Measurements from ENCODE around the gene ATP6V0A1. TPM values are rescaled to one million over a fixed set of nuclear protein-coding genes. Genes with fewer than 3 reads are reported as not detected.

Gene ATP6V0A1
- total RNA-seq (2022): 82.8 and 103 TPM in 2 replicates
- percentile 82 among the genes with signal in this experiment for Bru-seq, nascent RNA
- BruChase-seq, experiment 1, labeled RNA remaining after a 2-hour chase: percentile 88 among the genes with signal in this experiment
- percentile 86 among the genes with signal in this experiment for BruChase-seq, experiment 2, labeled RNA remaining after a 6-hour chase
- long read RNA-seq, full-length matches to known transcripts: 57 of 89 reads
- long read RNA-seq, partial matches to known transcripts: 10 of 89 reads
- long read RNA-seq, other reads (novel, unspliced or antisense): 22 of 89 reads

GRCh38 chr17:42458497-42459255 is at the start of gene ATP6V0A1:
ATP6V0A1 (plus strand) TSS chr17:42458878; CDS start chr17:42460895, 2,017 bp downstream.
- Histone ChIP-seq H3K27me3 (replicated peaks; ENCODE audit: control insufficient read depth, insufficient read depth, low read length) (no peaks in the 10 kb centered on the region), H3K4me1 (peaks cover 28% of the 10 kb centered on the region), H3K36me3 (ENCODE audit: control insufficient read depth, insufficient read depth, low read length) (0 out of 2 replicates have a peak, but pooled peaks cover 1% of the 10 kb centered on the region), H3K4me3 (ENCODE audit: low read depth, low read length) (peak within 1 kb of the TSS; percentile 82), H3K9me3 (no peaks in the 10 kb centered on the region)
- Mint-ChIP-seq H3K4me3 (ENCODE audit: unreplicated experiment) (peak within 1 kb of the TSS; percentile 100), H3K27me3 (ENCODE audit: insufficient read depth, unreplicated experiment) (no peaks in the 10 kb centered on the region), H3K4me1 (ENCODE audit: low read depth, unreplicated experiment) (peaks cover 30% of the 10 kb centered on the region), H3K27ac (ENCODE audit: unreplicated experiment) (peak within 1 kb of the TSS; percentile 98), H3K9me3 (ENCODE audit: unreplicated experiment) (no peaks in the 10 kb centered on the region), H3K36me3 (ENCODE audit: insufficient read depth, unreplicated experiment) (peaks cover 47% of the 10 kb centered on the region)
- TF ChIP-seq CTCF (IDR thresholded peaks at IDR 0.05; ENCODE audit: insufficient read depth in 1 of 2, low read depth in 1 of 2, low read length in 1 of 2, severe bottlenecking in 1 of 2, unreplicated experiment in 1 of 2): no peak
- peak; percentile 96 to 97 for DNase-seq
- intact Hi-C loops (cut with micrococcal nuclease; ENCODE audit: unreplicated experiment): loop anchor here (1.0 to 2.0 kb wide), 3 partner anchors 9 to 72 kb away; partner anchors contain the start of gene CAVIN1
- ChIA-PET POLR2A (interaction anchor here (1.1 kb wide), 1 partner anchor 36 kb away, joined by 4 read pairs; the partner anchor contains the start of gene CAVIN1), CTCF (interaction anchor here (1.2 to 1.5 kb wide), 2 partner anchors 20 to 30 kb away, joined by 3 to 5 read pairs; no protein-coding TSS in a partner anchor)
- no TSS peak for BruUV-seq (replicated peaks)

- ChIA-PET CTCF (interaction anchor here (0.6 kb wide), 1 partner anchor 108 kb away, joined by 5 read pairs; no protein-coding TSS in a partner anchor), POLR2A (no interaction called here)
- Mint-ChIP-seq H3K9me3 (ENCODE audit: unreplicated experiment) (no peaks in the 10 kb centered on the region), H3K27ac (ENCODE audit: unreplicated experiment) (peak overlapping the region; percentile 27), H3K4me1 (ENCODE audit: low read depth, unreplicated experiment) (peaks cover 22% of the 10 kb centered on the region), H3K36me3 (ENCODE audit: insufficient read depth, unreplicated experiment) (peaks cover 56% of the 10 kb centered on the region), H3K27me3 (ENCODE audit: insufficient read depth, unreplicated experiment) (no peaks in the 10 kb centered on the region), H3K4me3 (ENCODE audit: unreplicated experiment) (no peak overlapping the region)
- DNase-seq: no peak
- no peaks in the 10 kb centered on the region for H3K9me3 ChIP-seq
- H3K27me3 ChIP-seq (replicated peaks; ENCODE audit: control insufficient read depth, insufficient read depth, low read length): no peaks in the 10 kb centered on the region
- intact Hi-C loops (cut with micrococcal nuclease; ENCODE audit: unreplicated experiment): no loop called here
- no peak for TF ChIP-seq CTCF (IDR thresholded peaks at IDR 0.05; ENCODE audit: insufficient read depth in 1 of 2, low read depth in 1 of 2, low read length in 1 of 2, severe bottlenecking in 1 of 2, unreplicated experiment in 1 of 2)
- H3K4me3 ChIP-seq (ENCODE audit: low read depth, low read length): no peak overlapping the region
- H3K4me1 ChIP-seq: no peaks in the 10 kb centered on the region
- H3K36me3 ChIP-seq (ENCODE audit: control insufficient read depth, insufficient read depth, low read length): 0 out of 2 replicates have a peak, but pooled peaks cover 1% of the 10 kb centered on the region
- BruUV-seq (replicated peaks): no TSS peak
These were observed 49.0 kb upstream of the ATP6V0A1 start for GRCh38 chr17:42409523-42410318.

- Histone ChIP-seq H3K27me3 (replicated peaks; ENCODE audit: control insufficient read depth, insufficient read depth, low read length) (no peaks in the 10 kb centered on the region), H3K9me3 (no peaks in the 10 kb centered on the region), H3K4me1 (no peaks in the 10 kb centered on the region), H3K4me3 (ENCODE audit: low read depth, low read length) (no peak overlapping the region), H3K36me3 (ENCODE audit: control insufficient read depth, insufficient read depth, low read length) (0 out of 2 replicates have a peak, but pooled peaks cover 1% of the 10 kb centered on the region)
- no peak for TF ChIP-seq CTCF (IDR thresholded peaks at IDR 0.05; ENCODE audit: insufficient read depth in 1 of 2, low read depth in 1 of 2, low read length in 1 of 2, severe bottlenecking in 1 of 2, unreplicated experiment in 1 of 2)
- no peak for DNase-seq
- H3K9me3 Mint-ChIP-seq (ENCODE audit: unreplicated experiment): no peaks in the 10 kb centered on the region
- H3K4me1 Mint-ChIP-seq (ENCODE audit: low read depth, unreplicated experiment): peaks cover 22% of the 10 kb centered on the region
- peaks cover 50% of the 10 kb centered on the region for H3K36me3 Mint-ChIP-seq (ENCODE audit: insufficient read depth, unreplicated experiment)
- H3K27ac Mint-ChIP-seq (ENCODE audit: unreplicated experiment): peak overlapping the region; percentile 27
- no TSS peak for BruUV-seq (replicated peaks)
- intact Hi-C loops (cut with micrococcal nuclease; ENCODE audit: unreplicated experiment): no loop called here
- ChIA-PET CTCF (interaction anchor here (0.6 kb wide), 1 partner anchor 107 kb away, joined by 5 read pairs; no protein-coding TSS in a partner anchor), POLR2A (no interaction called here)
- H3K4me3 Mint-ChIP-seq (ENCODE audit: unreplicated experiment): no peak overlapping the region
- H3K27me3 Mint-ChIP-seq (ENCODE audit: insufficient read depth, unreplicated experiment): no peaks in the 10 kb centered on the region
These were observed 48.4 kb upstream of the ATP6V0A1 start for GRCh38 chr17:42410319-42410685.
